Occipital lobe (tissue), 2 donors: Measurements from ENCODE around the gene OR2T29. TPM values are rescaled to one million over a fixed set of nuclear protein-coding genes. Genes with fewer than 3 reads are reported as not detected.
"Not testable (repeated sequence)": the region's sequence is repeated elsewhere in the genome, so short reads cannot be mapped to it uniquely, and the experiment has no call there.

Experiments
- DNase-seq: peaks from one replicate; lab custom pipeline; 2025; lab: John Stamatoyannopoulos, UW
- total RNA-seq: library from RNA; depleted of rRNA; stranded (reverse); fragments of >200 nt; gene quantifications from one replicate; pipeline ENCODE4 v1.2.3, GENCODE V29; 2014

Gene OR2T29
- not detected for total RNA-seq

- DNase-seq, result not testable (repeated sequence)
Observed at GRCh38 chr1:248562672-248563071, at the start of gene OR2T29. OR2T29 (minus strand) TSS chr1:248562772; CDS start chr1:248559491, 3,281 bp downstream.

- no peak for DNase-seq
Observed at GRCh38 chr1:248611883-248612414, 49.4 kb upstream of the OR2T29 start.

- no peak for DNase-seq
Observed at GRCh38 chr1:248610301-248610700, 47.7 kb upstream of the OR2T29 start.

- DNase-seq, result no peak
Observed at GRCh38 chr1:248599396-248599795, 36.8 kb upstream of the OR2T29 start.

GRCh38 chr1:248597589-248597988 lies 35.0 kb upstream of the OR2T29 start, which contains the start of gene OR2T10:
OR2T10 (minus strand) TSS chr1:248597700; CDS start chr1:248593768, 3,932 bp downstream.
- DNase-seq, result no peak

GRCh38 chr1:248596615-248597014 lies 34.0 kb upstream of the OR2T29 start:
- no peak for DNase-seq

GRCh38 chr1:248593226-248593625 lies 30.7 kb upstream of the OR2T29 start:
- DNase-seq, result no peak

- no peak for DNase-seq
Observed at GRCh38 chr1:248592655-248593054, 30.1 kb upstream of the OR2T29 start.

- no peak for DNase-seq
Observed at GRCh38 chr1:248590055-248590454, 27.5 kb upstream of the OR2T29 start.

GRCh38 chr1:248589334-248589733 lies 26.8 kb upstream of the OR2T29 start:
- no peak for DNase-seq

- no peak for DNase-seq
Observed at GRCh38 chr1:248585266-248585665, 22.7 kb upstream of the OR2T29 start.

GRCh38 chr1:248576260-248576980 lies 13.8 kb upstream of the OR2T29 start:
- no peak for DNase-seq

- not testable (repeated sequence) for DNase-seq
Observed at GRCh38 chr1:248574657-248575056, 12.1 kb upstream of the OR2T29 start, which contains the start of gene OR2T34. OR2T34 (minus strand) TSS chr1:248574757; CDS start chr1:248574757, 0 bp downstream.

- DNase-seq, result not testable (repeated sequence)
Observed at GRCh38 chr1:248573856-248574255, 11.3 kb upstream of the OR2T29 start.

- not testable (repeated sequence) for DNase-seq
Observed at GRCh38 chr1:248572049-248572448, 9.5 kb upstream of the OR2T29 start.

- not testable (repeated sequence) for DNase-seq
Observed at GRCh38 chr1:248570811-248571210, 8.2 kb upstream of the OR2T29 start.

- not testable (repeated sequence) for DNase-seq
Observed at GRCh38 chr1:248569049-248569448, 6.5 kb upstream of the OR2T29 start.

- not testable (repeated sequence) for DNase-seq
Observed at GRCh38 chr1:248565530-248566373, 3.2 kb upstream of the OR2T29 start.

GRCh38 chr1:248551027-248551426 lies 11.5 kb downstream of the OR2T29 start:
- DNase-seq, result not testable (repeated sequence)

GRCh38 chr1:248547383-248547782 lies 15.2 kb downstream of the OR2T29 start:
- not testable (repeated sequence) for DNase-seq

- not testable (repeated sequence) for DNase-seq
Observed at GRCh38 chr1:248537449-248537848, 25.1 kb downstream of the OR2T29 start.

- no peak for DNase-seq
Observed at GRCh38 chr1:248521856-248522255, 40.7 kb downstream of the OR2T29 start.
